ENCODE measurements around the gene UBXN6. TPM values are rescaled to one million over a fixed set of nuclear protein-coding genes. Genes with fewer than 3 reads are reported as not detected.

The UBXN6 gene
- total and polyA plus RNA-seq, 5 donors = 99.8 to 135 (median 123) TPM

GRCh38 chr19:4401769-4402170, 55.8 kb downstream of the UBXN6 start:
- intact Hi-C loops (cut with DNase I) = loop anchor here in 1 of 4 donors (2.0 to 10.0 kb wide), 3 partner anchors 53 to 134 kb away; partner anchors contain the start of genes MPND and UBXN6
- Histone ChIP-seq H3K9me3 (ENCODE audit: control insufficient read depth, low read length) (no peaks in the 10 kb centered on the region), H3K4me3 (ENCODE audit: low read length) (peak overlapping the region; percentile 33), H3K4me1 (ENCODE audit: control insufficient read depth, insufficient read depth, low read length) (peaks cover 11% of the 10 kb centered on the region), H3K27ac (ENCODE audit: low read length) (peak overlapping the region; percentile 27), H3K27me3 (ENCODE audit: control insufficient read depth, insufficient read depth) (no peaks in the 10 kb centered on the region)
- 2% methylated on average over 8 of the region's 8 CpGs for WGBS
- ATAC-seq (no peak), DNase-seq (no peak)

GRCh38 chr19:4400135-4400936, 57.3 kb downstream of the UBXN6 start, which contains the start of gene SH3GL1:
TSS of gene SH3GL1 (minus strand) at chr19:4400547. CDS start at chr19:4400368, 179 bp downstream.
- Histone ChIP-seq H3K9me3 (ENCODE audit: control insufficient read depth, low read length) (no peaks in the 10 kb centered on the region), H3K27me3 (ENCODE audit: control insufficient read depth, insufficient read depth) (no peaks in the 10 kb centered on the region), H3K4me3 (ENCODE audit: low read length) (peak within 1 kb of the TSS; percentile 92), H3K4me1 (ENCODE audit: control insufficient read depth, insufficient read depth, low read length) (peaks cover 11% of the 10 kb centered on the region), H3K27ac (ENCODE audit: low read length) (peak within 1 kb of the TSS; percentile 94)
- ATAC-seq (peak; percentile 66 to 70), DNase-seq (peak; percentile 90 to 96 (median 95))
- intact Hi-C loops (cut with DNase I) = loop anchor here in 1 of 4 donors (2.0 to 10.0 kb wide), 3 partner anchors 54 to 133 kb away; partner anchors contain the start of genes MPND and UBXN6
- WGBS = under 1% methylated on average over 90 of the region's 90 CpGs

GRCh38 chr19:4399812-4400134, 57.8 kb downstream of the UBXN6 start:
- ATAC-seq = peak; percentile 7 to 24
- intact Hi-C loops (cut with DNase I) = loop anchor here in 1 of 4 donors (2.0 to 10.0 kb wide), 3 partner anchors 55 to 132 kb away; partner anchors contain the start of genes MPND and UBXN6
- Histone ChIP-seq H3K27me3 (ENCODE audit: control insufficient read depth, insufficient read depth) (no peaks in the 10 kb centered on the region), H3K9me3 (ENCODE audit: control insufficient read depth, low read length) (no peaks in the 10 kb centered on the region), H3K4me1 (ENCODE audit: control insufficient read depth, insufficient read depth, low read length) (peaks cover 12% of the 10 kb centered on the region), H3K27ac (ENCODE audit: low read length) (peak overlapping the region; percentile 94), H3K4me3 (ENCODE audit: low read length) (peak overlapping the region; percentile 92)
- DNase-seq = no peak
- WGBS = under 1% methylated on average over 12 of the region's 12 CpGs

GRCh38 chr19:4396949-4397783, 60.4 kb downstream of the UBXN6 start:
- ATAC-seq (no peak), DNase-seq (peak; percentile 39 to 65 (median 50))
- Histone ChIP-seq H3K27me3 (ENCODE audit: control insufficient read depth, insufficient read depth) (no peaks in the 10 kb centered on the region), H3K27ac (ENCODE audit: low read length) (peak overlapping the region; percentile 22), H3K4me3 (ENCODE audit: low read length) (no peak overlapping the region), H3K9me3 (ENCODE audit: control insufficient read depth, low read length) (no peaks in the 10 kb centered on the region), H3K4me1 (ENCODE audit: control insufficient read depth, insufficient read depth, low read length) (peaks cover 19% of the 10 kb centered on the region)
- WGBS = 39% methylated on average over 15 of the region's 15 CpGs
- intact Hi-C loops (cut with DNase I) = no loop called here

Small RNA genes lying within 50 kb of the gene (microRNA-seq; reads per million reads assigned to microRNA genes)
- gene MIR4746 = 0 to 0.42 reads per million in 2 donors

Other genes with a start within 250 kb of the UBXN6 start
- 1 to 10 TPM; 1.8 to 2.3 (median 2.1) TPM for gene EBI3, start 228.3 kb downstream of the UBXN6 start, total RNA-seq
- gene EBI3, start 228.3 kb downstream of the UBXN6 start, polyA plus RNA-seq = 0.70 TPM
- 10 to 100 TPM in 2 of 4 donors, 1 to 10 TPM in 2; 9.7 to 12.4 (median 10.9) TPM for gene YJU2, start 210.7 kb downstream of the UBXN6 start, total RNA-seq
- 17.7 TPM for gene YJU2, start 210.7 kb downstream of the UBXN6 start, polyA plus RNA-seq
- 10 to 100 TPM; 30.5 to 75.1 (median 54.7) TPM for gene SHD, start 178.5 kb downstream of the UBXN6 start, total RNA-seq
- 23.9 TPM for gene SHD, start 178.5 kb downstream of the UBXN6 start, polyA plus RNA-seq
- not detected for gene TMIGD2, start 155.4 kb downstream of the UBXN6 start, total RNA-seq
- 0.25 TPM for gene TMIGD2, start 155.4 kb downstream of the UBXN6 start, polyA plus RNA-seq
- gene FSD1, start 153.2 kb downstream of the UBXN6 start, total RNA-seq = not detected
- gene FSD1, start 153.2 kb downstream of the UBXN6 start, polyA plus RNA-seq = not detected
- gene STAP2, start 119.0 kb downstream of the UBXN6 start, total RNA-seq = 10 to 100 TPM in 3 of 4 donors, 1 to 10 TPM in 1; 6.7 to 13.9 (median 11.3) TPM
- gene STAP2, start 119.0 kb downstream of the UBXN6 start, polyA plus RNA-seq = 7.8 TPM
- 10 to 100 TPM; 22.8 to 25.8 (median 25.2) TPM for gene MPND, start 114.2 kb downstream of the UBXN6 start, total RNA-seq
- 24.9 TPM for gene MPND, start 114.2 kb downstream of the UBXN6 start, polyA plus RNA-seq
- gene SH3GL1, start 57.2 kb downstream of the UBXN6 start, total RNA-seq = 10 to 100 TPM; 26.3 to 40.3 (median 31.8) TPM
- 27.7 TPM for gene SH3GL1, start 57.2 kb downstream of the UBXN6 start, polyA plus RNA-seq
- 1 to 10 TPM; 5.4 to 7.7 (median 6.2) TPM for gene CHAF1A, start 55.2 kb downstream of the UBXN6 start, total RNA-seq
- gene CHAF1A, start 55.2 kb downstream of the UBXN6 start, polyA plus RNA-seq = 4.3 TPM
- gene HDGFL2, start 14.5 kb upstream of the UBXN6 start, total RNA-seq = 10 to 100 TPM; 20.6 to 30.5 (median 28.6) TPM
- 31.4 TPM for gene HDGFL2, start 14.5 kb upstream of the UBXN6 start, polyA plus RNA-seq
- 100 to 1,000 TPM; 102 to 201 (median 112) TPM for gene PLIN4, start 60.7 kb upstream of the UBXN6 start, total RNA-seq
- gene PLIN4, start 60.7 kb upstream of the UBXN6 start, polyA plus RNA-seq = 171 TPM
- gene PLIN5, start 77.4 kb upstream of the UBXN6 start, total RNA-seq = 10 to 100 TPM; 25.5 to 60.3 (median 28.2) TPM
- 33.9 TPM for gene PLIN5, start 77.4 kb upstream of the UBXN6 start, polyA plus RNA-seq
- 1 to 10 TPM in 1 of 4 donors, under 1 TPM in 3; 0.20 to 1.1 (median 0.31) TPM for gene LRG1, start 82.2 kb upstream of the UBXN6 start, total RNA-seq
- gene LRG1, start 82.2 kb upstream of the UBXN6 start, polyA plus RNA-seq = 0.41 TPM
- 10 to 100 TPM in 1 of 4 donors, 1 to 10 TPM in 3; 4.2 to 10.4 (median 7.9) TPM for gene SEMA6B, start 101.9 kb upstream of the UBXN6 start, total RNA-seq
- gene SEMA6B, start 101.9 kb upstream of the UBXN6 start, polyA plus RNA-seq = 11.5 TPM
- gene TNFAIP8L1, start 181.7 kb upstream of the UBXN6 start, total RNA-seq = 1 to 10 TPM; 2.8 to 5.6 (median 4.6) TPM
- 6.0 TPM for gene TNFAIP8L1, start 181.7 kb upstream of the UBXN6 start, polyA plus RNA-seq
- gene MYDGF, start 212.5 kb upstream of the UBXN6 start, total RNA-seq = 10 to 100 TPM; 21.7 to 47.0 (median 31.5) TPM
- gene MYDGF, start 212.5 kb upstream of the UBXN6 start, polyA plus RNA-seq = 48.2 TPM